ENCODE data around the gene PCDHB15.
"Not testable (repeated sequence)": the region's sequence is repeated elsewhere in the genome, so short reads cannot be mapped to it uniquely, and the experiment has no call there.

The PCDHB15 gene

DNA sequence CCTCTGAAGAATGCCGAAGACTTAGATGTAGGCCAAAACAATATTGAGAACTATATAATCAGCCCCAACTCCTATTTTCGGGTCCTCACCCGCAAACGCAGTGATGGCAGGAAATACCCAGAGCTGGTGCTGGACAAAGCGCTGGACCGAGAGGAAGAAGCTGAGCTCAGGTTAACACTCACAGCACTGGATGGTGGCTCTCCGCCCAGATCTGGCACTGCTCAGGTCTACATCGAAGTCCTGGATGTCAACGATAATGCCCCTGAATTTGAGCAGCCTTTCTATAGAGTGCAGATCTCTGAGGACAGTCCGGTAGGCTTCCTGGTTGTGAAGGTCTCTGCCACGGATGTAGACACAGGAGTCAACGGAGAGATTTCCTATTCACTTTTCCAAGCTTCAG, 30.6 kb upstream of the PCDHB15 start:
- not testable (repeated sequence) for H3K9ac ChIP-seq (ENCODE audit: low read length in 5 of 5); H3K36me3 ChIP-seq (ENCODE audit: control insufficient read depth in 5 of 5, insufficient read depth in 5 of 5, low read length in 5 of 5); H3K27ac ChIP-seq (ENCODE audit: low read depth, low read length); H3K27me3 ChIP-seq (ENCODE audit: control insufficient read depth in 5 of 5, insufficient read depth in 4 of 5, low read length in 5 of 5); H3K4me1 ChIP-seq (ENCODE audit: control insufficient read depth in 5 of 5, insufficient read depth in 5 of 5, low read length in 5 of 5)
- H3K9me3 ChIP-seq (ENCODE audit: control insufficient read depth in 5 of 5, low read length in 5 of 5) = peaks cover 20 to 55% (median 33%) of the 10 kb centered on the region in 5 donors
- H3K4me3 ChIP-seq (ENCODE audit: low read depth in 1 of 5, low read length in 5 of 5) = peak overlapping the region in 4 of 5 donors; percentile 19 to 44 (median 30)

DNA sequence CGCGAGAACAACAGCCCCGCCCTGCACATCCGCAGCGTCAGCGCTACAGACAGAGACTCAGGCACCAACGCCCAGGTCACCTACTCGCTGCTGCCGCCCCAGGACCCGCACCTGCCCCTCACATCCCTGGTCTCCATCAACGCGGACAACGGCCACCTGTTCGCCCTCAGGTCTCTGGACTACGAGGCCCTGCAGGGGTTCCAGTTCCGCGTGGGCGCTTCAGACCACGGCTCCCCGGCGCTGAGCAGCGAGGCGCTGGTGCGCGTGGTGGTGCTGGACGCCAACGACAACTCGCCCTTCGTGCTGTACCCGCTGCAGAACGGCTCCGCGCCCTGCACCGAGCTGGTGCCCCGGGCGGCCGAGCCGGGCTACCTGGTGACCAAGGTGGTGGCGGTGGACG, 29.7 kb upstream of the PCDHB15 start:
- H3K9ac ChIP-seq (ENCODE audit: low read length in 5 of 5); H3K36me3 ChIP-seq (ENCODE audit: control insufficient read depth in 5 of 5, insufficient read depth in 5 of 5, low read length in 5 of 5); H3K27me3 ChIP-seq (ENCODE audit: control insufficient read depth in 5 of 5, insufficient read depth in 4 of 5, low read length in 5 of 5); H3K27ac ChIP-seq (ENCODE audit: low read depth, low read length); H3K4me1 ChIP-seq (ENCODE audit: control insufficient read depth in 5 of 5, insufficient read depth in 5 of 5, low read length in 5 of 5): not testable (repeated sequence)
- peaks cover 20 to 53% (median 35%) of the 10 kb centered on the region in 5 donors for H3K9me3 ChIP-seq (ENCODE audit: control insufficient read depth in 5 of 5, low read length in 5 of 5)
- H3K4me3 ChIP-seq (ENCODE audit: low read depth in 1 of 5, low read length in 5 of 5) = peak overlapping the region in 3 of 5 donors; percentile 24 to 44 (median 37)

DNA sequence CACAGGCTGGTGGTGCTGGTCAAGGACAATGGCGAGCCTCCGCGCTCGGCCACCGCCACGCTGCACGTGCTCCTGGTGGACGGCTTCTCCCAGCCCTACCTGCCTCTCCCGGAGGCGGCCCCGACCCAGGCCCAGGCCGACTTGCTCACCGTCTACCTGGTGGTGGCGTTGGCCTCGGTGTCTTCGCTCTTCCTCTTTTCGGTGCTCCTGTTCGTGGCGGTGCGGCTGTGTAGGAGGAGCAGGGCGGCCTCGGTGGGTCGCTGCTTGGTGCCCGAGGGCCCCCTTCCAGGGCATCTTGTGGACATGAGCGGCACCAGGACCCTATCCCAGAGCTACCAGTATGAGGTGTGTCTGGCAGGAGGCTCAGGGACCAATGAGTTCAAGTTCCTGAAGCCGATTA, 29.2 kb upstream of the PCDHB15 start:
- not testable (repeated sequence) for H3K36me3 ChIP-seq (ENCODE audit: control insufficient read depth in 5 of 5, insufficient read depth in 5 of 5, low read length in 5 of 5); H3K4me1 ChIP-seq (ENCODE audit: control insufficient read depth in 5 of 5, insufficient read depth in 5 of 5, low read length in 5 of 5); H3K9ac ChIP-seq (ENCODE audit: low read length in 5 of 5); H3K27ac ChIP-seq (ENCODE audit: low read depth, low read length); H3K27me3 ChIP-seq (ENCODE audit: control insufficient read depth in 5 of 5, insufficient read depth in 4 of 5, low read length in 5 of 5)
- peaks cover 20 to 56% (median 38%) of the 10 kb centered on the region in 5 donors for H3K9me3 ChIP-seq (ENCODE audit: control insufficient read depth in 5 of 5, low read length in 5 of 5)
- H3K4me3 ChIP-seq (ENCODE audit: low read depth in 1 of 5, low read length in 5 of 5) = peak overlapping the region in 1 of 5 donors; percentile 13

DNA sequence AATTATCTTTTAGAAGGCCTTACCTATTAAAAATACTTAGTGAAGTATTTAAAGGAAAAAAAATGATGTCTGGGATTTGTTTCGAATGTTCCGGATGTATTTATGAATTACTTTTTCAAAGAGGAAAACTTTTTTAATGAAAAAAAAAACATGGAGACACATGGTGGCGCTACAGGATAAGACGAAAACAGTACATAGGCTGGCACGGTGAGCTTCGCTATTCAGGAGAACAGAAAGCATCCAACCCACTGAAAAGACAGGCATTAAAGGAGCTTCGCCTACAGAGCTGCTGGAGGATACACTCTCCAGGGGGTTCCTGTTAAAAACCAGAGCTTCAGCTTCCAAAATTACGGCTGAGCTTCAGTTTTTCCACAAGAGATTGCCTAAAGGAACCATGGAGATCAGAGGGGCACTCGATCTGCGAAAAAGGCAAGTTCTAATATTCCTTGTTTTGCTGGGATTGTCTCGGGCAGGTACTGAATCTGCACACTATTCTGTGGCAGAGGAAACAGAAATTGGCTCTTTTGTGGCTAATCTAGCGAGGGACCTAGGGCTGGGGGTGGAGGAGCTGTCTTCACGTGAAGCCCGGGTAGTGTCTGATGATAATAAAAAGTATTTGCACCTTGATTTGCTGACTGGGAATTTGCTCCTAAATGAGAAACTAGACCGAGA, 21.9 kb upstream of the PCDHB15 start, which contains the start of gene PCDHB14:
Gene PCDHB14, plus strand, starts transcription at position 232 of the 672 bp plus-strand sequence. Its CDS starts 163 bp downstream, at position 395.
- no peaks in the 10 kb centered on the region for H3K36me3 ChIP-seq (ENCODE audit: control insufficient read depth in 5 of 5, insufficient read depth in 5 of 5, low read length in 5 of 5)
- H3K9me3 ChIP-seq (ENCODE audit: control insufficient read depth in 5 of 5, low read length in 5 of 5) = peaks cover 28 to 69% (median 52%) of the 10 kb centered on the region in 5 donors
- H3K9ac ChIP-seq (ENCODE audit: low read length in 5 of 5) = no peak within 1 kb of the TSS
- peaks cover 0 to 7% (median 6%) of the 10 kb centered on the region in 5 donors for H3K4me1 ChIP-seq (ENCODE audit: control insufficient read depth in 5 of 5, insufficient read depth in 5 of 5, low read length in 5 of 5)
- no peaks in the 10 kb centered on the region for H3K27me3 ChIP-seq (ENCODE audit: control insufficient read depth in 5 of 5, insufficient read depth in 4 of 5, low read length in 5 of 5)
- H3K4me3 ChIP-seq (ENCODE audit: low read depth in 1 of 5, low read length in 5 of 5) = peak within 1 kb of the TSS; percentile 42 to 61 (median 56)
- H3K27ac ChIP-seq (ENCODE audit: low read depth, low read length) = no peak within 1 kb of the TSS

DNA sequence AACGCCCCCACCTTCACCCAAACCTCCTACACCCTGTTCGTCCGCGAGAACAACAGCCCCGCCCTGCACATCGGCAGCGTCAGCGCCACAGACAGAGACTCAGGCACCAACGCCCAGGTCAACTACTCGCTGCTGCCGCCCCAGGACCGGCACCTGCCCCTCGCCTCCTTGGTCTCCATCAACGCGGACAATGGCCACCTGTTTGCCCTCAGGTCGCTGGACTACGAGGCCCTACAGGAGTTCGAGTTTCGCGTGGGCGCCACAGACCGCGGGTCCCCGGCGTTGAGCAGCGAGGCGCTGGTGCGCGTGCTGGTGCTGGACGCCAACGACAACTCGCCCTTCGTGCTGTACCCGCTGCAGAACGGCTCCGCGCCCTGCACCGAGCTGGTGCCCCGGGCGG, 20.4 kb upstream of the PCDHB15 start:
- peaks cover 27 to 58% (median 54%) of the 10 kb centered on the region in 5 donors for H3K9me3 ChIP-seq (ENCODE audit: control insufficient read depth in 5 of 5, low read length in 5 of 5)
- H3K27me3 ChIP-seq (ENCODE audit: control insufficient read depth in 5 of 5, insufficient read depth in 4 of 5, low read length in 5 of 5); H3K4me1 ChIP-seq (ENCODE audit: control insufficient read depth in 5 of 5, insufficient read depth in 5 of 5, low read length in 5 of 5): not testable (repeated sequence)

DNA sequence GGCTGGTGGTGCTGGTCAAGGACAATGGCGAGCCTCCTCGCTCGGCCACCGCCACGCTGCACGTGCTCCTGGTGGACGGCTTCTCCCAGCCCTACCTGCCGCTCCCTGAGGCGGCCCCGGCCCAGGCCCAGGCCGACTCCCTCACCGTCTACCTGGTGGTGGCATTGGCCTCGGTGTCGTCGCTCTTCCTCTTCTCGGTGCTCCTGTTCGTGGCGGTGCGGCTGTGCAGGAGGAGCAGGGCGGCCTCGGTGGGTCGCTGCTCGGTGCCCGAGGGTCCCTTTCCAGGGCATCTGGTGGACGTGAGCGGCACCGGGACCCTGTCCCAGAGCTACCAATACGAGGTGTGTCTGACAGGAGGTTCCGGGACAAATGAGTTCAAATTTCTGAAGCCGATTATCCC, 19.8 kb upstream of the PCDHB15 start:
- peaks cover 27 to 54% (median 50%) of the 10 kb centered on the region in 5 donors for H3K9me3 ChIP-seq (ENCODE audit: control insufficient read depth in 5 of 5, low read length in 5 of 5)

More for the DNA sequence above, 20.4 kb upstream of the PCDHB15 start:
- H3K9ac ChIP-seq (ENCODE audit: low read length in 5 of 5); H3K27ac ChIP-seq (ENCODE audit: low read depth, low read length); H3K36me3 ChIP-seq (ENCODE audit: control insufficient read depth in 5 of 5, insufficient read depth in 5 of 5, low read length in 5 of 5): not testable (repeated sequence)
- H3K4me3 ChIP-seq (ENCODE audit: low read depth in 1 of 5, low read length in 5 of 5) = peak overlapping the region in 1 of 5 donors; percentile 28

DNA sequence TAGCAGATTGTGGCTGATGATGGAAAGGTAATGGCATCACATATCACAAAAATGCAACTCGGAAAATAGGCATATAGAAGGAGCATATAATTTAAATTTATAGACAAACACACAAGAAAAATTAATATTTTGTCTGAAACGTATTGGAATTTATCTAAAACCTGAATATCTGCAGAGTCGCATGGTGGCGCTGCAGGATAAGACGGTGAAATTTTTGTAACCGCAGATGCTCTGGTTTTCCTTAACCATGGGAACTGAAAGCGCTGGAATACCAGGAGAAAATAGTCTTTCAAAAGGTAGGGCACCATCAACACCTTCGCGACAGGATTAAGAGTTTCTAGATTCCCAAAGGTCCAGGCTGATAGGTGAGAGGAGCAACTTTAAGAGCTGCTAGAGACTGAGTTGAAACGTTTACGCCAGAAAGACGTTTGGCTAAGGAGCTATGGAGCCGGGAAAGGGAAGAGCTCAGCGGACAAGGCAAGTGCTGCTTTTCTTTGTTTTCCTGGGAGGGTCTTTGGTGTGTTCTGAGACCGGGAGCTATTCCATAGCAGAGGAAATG, 11.0 kb upstream of the PCDHB15 start:
- Histone ChIP-seq H3K27me3 (ENCODE audit: control insufficient read depth in 5 of 5, insufficient read depth in 4 of 5, low read length in 5 of 5) (peaks cover 0 to 2% (median 0%) of the 10 kb centered on the region in 5 donors), H3K4me1 (ENCODE audit: control insufficient read depth in 5 of 5, insufficient read depth in 5 of 5, low read length in 5 of 5) (no peaks in the 10 kb centered on the region), H3K9me3 (ENCODE audit: control insufficient read depth in 5 of 5, low read length in 5 of 5) (peaks cover 50 to 83% (median 75%) of the 10 kb centered on the region in 5 donors), H3K4me3 (ENCODE audit: low read depth in 1 of 5, low read length in 5 of 5) (peak overlapping the region; percentile 45 to 60 (median 51)), H3K9ac (ENCODE audit: low read length in 5 of 5) (no peak overlapping the region), H3K36me3 (ENCODE audit: control insufficient read depth in 5 of 5, insufficient read depth in 5 of 5, low read length in 5 of 5) (no peaks in the 10 kb centered on the region), H3K27ac (ENCODE audit: low read depth, low read length) (no peak overlapping the region)

More for the DNA sequence above, 19.8 kb upstream of the PCDHB15 start:
- not testable (repeated sequence) for H3K36me3 ChIP-seq (ENCODE audit: control insufficient read depth in 5 of 5, insufficient read depth in 5 of 5, low read length in 5 of 5); H3K4me3 ChIP-seq (ENCODE audit: low read depth in 1 of 5, low read length in 5 of 5); H3K9ac ChIP-seq (ENCODE audit: low read length in 5 of 5); H3K27me3 ChIP-seq (ENCODE audit: control insufficient read depth in 5 of 5, insufficient read depth in 4 of 5, low read length in 5 of 5); H3K4me1 ChIP-seq (ENCODE audit: control insufficient read depth in 5 of 5, insufficient read depth in 5 of 5, low read length in 5 of 5); H3K27ac ChIP-seq (ENCODE audit: low read depth, low read length)

DNA sequence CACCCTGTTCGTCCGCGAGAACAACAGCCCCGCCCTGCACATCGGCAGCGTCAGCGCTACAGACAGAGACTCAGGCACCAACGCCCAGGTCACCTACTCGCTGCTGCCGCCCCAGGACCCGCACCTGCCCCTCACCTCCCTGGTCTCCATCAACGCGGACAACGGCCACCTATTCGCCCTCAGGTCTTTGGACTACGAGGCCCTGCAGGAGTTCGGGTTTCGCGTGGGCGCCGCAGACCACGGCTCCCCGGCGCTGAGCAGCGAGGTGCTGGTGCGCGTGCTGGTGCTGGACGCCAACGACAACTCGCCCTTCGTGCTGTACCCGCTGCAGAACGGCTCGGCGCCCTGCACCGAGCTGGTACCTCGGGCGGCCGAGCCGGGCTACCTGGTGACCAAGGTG, 9.3 kb upstream of the PCDHB15 start:
- not testable (repeated sequence) for H3K27me3 ChIP-seq (ENCODE audit: control insufficient read depth in 5 of 5, insufficient read depth in 4 of 5, low read length in 5 of 5); H3K9ac ChIP-seq (ENCODE audit: low read length in 5 of 5); H3K4me1 ChIP-seq (ENCODE audit: control insufficient read depth in 5 of 5, insufficient read depth in 5 of 5, low read length in 5 of 5); H3K36me3 ChIP-seq (ENCODE audit: control insufficient read depth in 5 of 5, insufficient read depth in 5 of 5, low read length in 5 of 5); H3K27ac ChIP-seq (ENCODE audit: low read depth, low read length)
- Histone ChIP-seq H3K9me3 (ENCODE audit: control insufficient read depth in 5 of 5, low read length in 5 of 5) (peaks cover 62 to 92% (median 87%) of the 10 kb centered on the region in 5 donors), H3K4me3 (ENCODE audit: low read depth in 1 of 5, low read length in 5 of 5) (peak overlapping the region in 3 of 5 donors; percentile 8 to 55 (median 47))

DNA sequence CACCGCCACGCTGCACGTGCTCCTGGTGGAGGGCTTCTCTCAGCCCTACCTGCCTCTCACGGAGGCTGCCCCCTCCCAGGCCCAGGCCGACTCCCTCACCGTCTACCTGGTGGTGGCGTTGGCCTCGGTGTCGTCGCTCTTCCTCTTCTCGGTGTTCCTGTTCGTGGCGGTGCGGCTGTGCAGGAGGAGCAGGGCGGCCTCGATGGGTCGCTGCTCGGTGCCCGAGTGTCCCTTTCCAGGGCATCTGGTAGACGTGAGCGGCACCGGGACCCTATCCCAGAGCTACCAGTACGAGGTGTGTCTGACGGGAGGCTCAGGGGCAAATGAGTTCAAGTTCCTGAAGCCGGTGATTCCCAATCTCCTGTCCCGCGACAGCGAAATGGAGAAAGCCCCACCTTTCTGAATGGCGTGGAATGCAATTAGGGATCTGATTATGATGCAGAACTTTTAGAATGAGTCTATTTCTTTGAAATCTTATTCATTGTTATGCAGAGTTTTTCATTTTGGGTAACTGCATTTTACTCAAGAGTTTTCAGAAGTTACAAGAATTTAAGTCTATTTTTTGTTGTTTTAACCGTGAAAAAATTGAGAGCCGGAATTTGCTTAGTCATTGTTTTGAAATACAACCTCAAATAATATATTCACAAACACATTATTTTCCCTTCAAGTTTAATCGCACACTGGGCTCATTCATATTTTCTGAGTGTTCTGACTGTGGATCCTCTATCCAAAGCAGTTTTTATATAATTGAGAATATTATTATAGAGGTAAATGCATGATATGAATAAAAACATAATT, 8.5 kb upstream of the PCDHB15 start:
- Histone ChIP-seq H3K4me1 (ENCODE audit: control insufficient read depth in 5 of 5, insufficient read depth in 5 of 5, low read length in 5 of 5) (no peaks in the 10 kb centered on the region), H3K9ac (ENCODE audit: low read length in 5 of 5) (no peak overlapping the region), H3K27ac (ENCODE audit: low read depth, low read length) (no peak overlapping the region), H3K4me3 (ENCODE audit: low read depth in 1 of 5, low read length in 5 of 5) (peak overlapping the region in 2 of 5 donors; percentile 33 to 55), H3K9me3 (ENCODE audit: control insufficient read depth in 5 of 5, low read length in 5 of 5) (peaks cover 67 to 93% (median 91%) of the 10 kb centered on the region in 5 donors), H3K27me3 (ENCODE audit: control insufficient read depth in 5 of 5, insufficient read depth in 4 of 5, low read length in 5 of 5) (peaks cover 0 to 3% (median 0%) of the 10 kb centered on the region in 5 donors), H3K36me3 (ENCODE audit: control insufficient read depth in 5 of 5, insufficient read depth in 5 of 5, low read length in 5 of 5) (no peaks in the 10 kb centered on the region)

DNA sequence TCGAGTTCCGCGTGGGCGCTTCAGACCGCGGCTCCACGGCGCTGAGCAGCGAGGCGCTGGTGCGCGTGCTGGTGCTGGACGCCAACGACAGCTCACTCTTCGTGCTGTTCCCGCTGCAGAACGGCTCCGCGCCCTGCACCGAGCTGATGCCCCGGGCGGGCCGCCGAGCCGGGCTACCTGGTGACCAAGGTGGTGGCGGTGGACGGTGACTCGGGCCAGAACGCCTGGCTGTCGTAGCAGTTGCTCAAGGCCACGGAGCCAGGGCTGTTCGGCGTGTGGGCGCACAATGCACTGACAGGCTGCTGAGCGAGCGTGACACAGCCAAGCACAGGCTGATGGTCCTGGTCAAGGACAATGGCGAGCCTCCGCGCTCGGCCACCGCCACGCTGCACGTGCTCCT, 3.7 kb upstream of the PCDHB15 start:
- Histone ChIP-seq H3K36me3 (ENCODE audit: control insufficient read depth in 5 of 5, insufficient read depth in 5 of 5, low read length in 5 of 5) (no peaks in the 10 kb centered on the region), H3K4me3 (ENCODE audit: low read depth in 1 of 5, low read length in 5 of 5) (peak overlapping the region in 3 of 5 donors; percentile 11 to 40 (median 22)), H3K27ac (ENCODE audit: low read depth, low read length) (no peak overlapping the region), H3K9me3 (ENCODE audit: control insufficient read depth in 5 of 5, low read length in 5 of 5) (peaks cover 61 to 94% (median 79%) of the 10 kb centered on the region in 5 donors), H3K4me1 (ENCODE audit: control insufficient read depth in 5 of 5, insufficient read depth in 5 of 5, low read length in 5 of 5) (peaks cover 0 to 5% (median 0%) of the 10 kb centered on the region in 5 donors), H3K27me3 (ENCODE audit: control insufficient read depth in 5 of 5, insufficient read depth in 4 of 5, low read length in 5 of 5) (peaks cover 0 to 3% (median 0%) of the 10 kb centered on the region in 5 donors), H3K9ac (ENCODE audit: low read length in 5 of 5) (no peak overlapping the region)
